ENCODE data around the gene UBE2E1. TPM values are rescaled to one million over a fixed set of nuclear protein-coding genes. Genes with fewer than 3 reads are reported as not detected.

Gene UBE2E1
- total RNA-seq, 2 donors from 2014 or later, result 76.2 to 78.4 TPM

GRCh38 chr3:23804441-23805209 lies 1.1 kb upstream of the UBE2E1 start:
- H3K27ac Mint-ChIP-seq, result peak overlapping the region; percentile 90
- H3K9me3 Mint-ChIP-seq, result no peaks in the 10 kb centered on the region
- no peak for DNase-seq
- peaks cover 10% of the 10 kb centered on the region in 2 donors for H3K36me3 Mint-ChIP-seq (ENCODE audit: insufficient read depth in 2 of 2)
- H3K4me3 Mint-ChIP-seq, result peak overlapping the region; percentile 35 to 80
- peaks cover 18% of the 10 kb centered on the region for H3K27me3 Mint-ChIP-seq (ENCODE audit: low read depth)
- peaks cover 34% of the 10 kb centered on the region for H3K4me1 Mint-ChIP-seq (ENCODE audit: low read depth)
- ATAC-seq (replicated peaks in 1 of 2), result no peak

DNA sequence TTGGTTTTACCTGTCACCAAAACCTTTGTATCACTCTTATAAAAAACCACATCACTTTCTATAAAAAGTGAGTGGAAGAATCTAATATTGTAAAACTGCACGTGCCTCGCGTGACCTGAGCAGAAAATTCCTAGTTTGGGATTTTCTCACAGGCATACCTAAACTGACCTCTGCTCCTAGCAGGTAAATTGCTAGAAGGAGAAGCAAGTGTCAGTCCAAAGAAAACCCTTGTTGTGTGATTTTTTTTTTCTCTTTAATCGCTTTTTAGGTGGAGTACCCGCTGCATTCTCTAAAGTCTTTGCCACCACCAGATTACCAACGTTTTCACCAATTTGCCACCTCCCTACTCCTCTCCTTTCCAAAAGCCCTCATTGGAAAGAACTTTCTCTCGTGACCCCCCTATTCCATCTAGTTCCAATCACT lies 534 bp upstream of the UBE2E1 start:
- DNase-seq (no peak), ATAC-seq (replicated peaks in 1 of 2) (no peak)
- Mint-ChIP-seq H3K9me3 (no peaks in the 10 kb centered on the region), H3K36me3 (ENCODE audit: insufficient read depth in 2 of 2) (peaks cover 12 to 13% of the 10 kb centered on the region in 2 donors), H3K27me3 (ENCODE audit: low read depth) (peaks cover 16% of the 10 kb centered on the region), H3K4me1 (ENCODE audit: low read depth) (peaks cover 40% of the 10 kb centered on the region), H3K27ac (peak overlapping the region; percentile 90), H3K4me3 (peak overlapping the region; percentile 80 to 92)

DNA sequence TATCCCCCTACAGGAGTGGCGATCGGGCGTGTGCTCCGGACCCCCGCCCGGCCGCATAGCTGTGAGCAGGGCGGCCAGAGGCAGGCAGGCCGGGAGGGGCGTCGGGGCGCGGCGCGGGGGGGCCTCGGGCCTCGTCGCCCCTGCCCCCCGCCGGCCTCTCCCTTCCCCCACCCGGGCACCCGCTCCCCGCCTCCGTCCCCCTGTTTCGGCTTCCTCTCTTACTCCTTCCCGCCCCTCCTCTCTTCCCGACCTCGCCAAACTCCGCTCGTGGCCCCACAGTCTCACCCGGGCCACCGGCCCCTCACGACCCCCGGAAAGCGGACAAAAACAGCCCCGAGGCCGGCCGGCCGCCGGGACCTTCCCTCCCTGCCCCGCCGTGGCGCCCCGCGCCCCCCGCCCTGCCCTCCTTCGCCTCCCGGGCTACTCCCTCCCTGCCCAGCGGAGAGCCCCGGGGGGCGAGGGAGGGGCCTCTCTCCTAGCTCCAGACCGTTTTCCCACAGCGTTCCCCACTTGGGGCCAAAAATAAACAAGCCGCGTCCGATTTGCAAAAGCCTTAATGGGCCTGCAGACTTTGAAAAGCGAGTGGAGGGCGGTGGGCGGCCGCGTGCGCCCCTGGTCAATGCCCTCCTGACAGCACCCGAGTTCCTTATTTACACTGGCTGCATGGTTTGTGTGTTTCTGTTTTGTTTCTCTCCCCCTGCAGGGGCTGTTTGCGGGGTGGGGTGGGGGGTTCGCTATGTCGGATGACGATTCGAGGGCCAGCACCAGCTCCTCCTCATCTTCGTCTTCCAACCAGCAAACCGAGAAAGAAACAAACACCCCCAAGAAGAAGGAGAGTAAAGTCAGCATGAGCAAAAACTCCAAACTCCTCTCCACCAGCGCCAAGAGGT lies 1.0 kb downstream of the UBE2E1 start:
- ATAC-seq (replicated peaks in 1 of 2) (peak; percentile 8 to 17), DNase-seq (peak in 1 of 2 donors; percentile 16)
- H3K27ac Mint-ChIP-seq, result peak overlapping the region; percentile 97

GRCh38 chr3:23807424-23808015 lies 1.8 kb downstream of the UBE2E1 start:
- no peak for DNase-seq
- ATAC-seq (replicated peaks in 1 of 2), result no peak
- Mint-ChIP-seq H3K4me1 (ENCODE audit: low read depth) (peaks cover 54% of the 10 kb centered on the region), H3K4me3 (peak overlapping the region; percentile 96 to 97), H3K27me3 (ENCODE audit: low read depth) (peaks cover 16% of the 10 kb centered on the region), H3K36me3 (ENCODE audit: insufficient read depth in 2 of 2) (peaks cover 16 to 21% of the 10 kb centered on the region in 2 donors), H3K27ac (peak overlapping the region; percentile 97), H3K9me3 (no peaks in the 10 kb centered on the region)

More for the DNA sequence above, 1.0 kb downstream of the UBE2E1 start:
- peak overlapping the region; percentile 96 to 97 for H3K4me3 Mint-ChIP-seq
- peaks cover 16% of the 10 kb centered on the region in 2 donors for H3K36me3 Mint-ChIP-seq (ENCODE audit: insufficient read depth in 2 of 2)
- peaks cover 16% of the 10 kb centered on the region for H3K27me3 Mint-ChIP-seq (ENCODE audit: low read depth)
- H3K4me1 Mint-ChIP-seq (ENCODE audit: low read depth), result peaks cover 47% of the 10 kb centered on the region
- H3K9me3 Mint-ChIP-seq, result no peaks in the 10 kb centered on the region

DNA sequence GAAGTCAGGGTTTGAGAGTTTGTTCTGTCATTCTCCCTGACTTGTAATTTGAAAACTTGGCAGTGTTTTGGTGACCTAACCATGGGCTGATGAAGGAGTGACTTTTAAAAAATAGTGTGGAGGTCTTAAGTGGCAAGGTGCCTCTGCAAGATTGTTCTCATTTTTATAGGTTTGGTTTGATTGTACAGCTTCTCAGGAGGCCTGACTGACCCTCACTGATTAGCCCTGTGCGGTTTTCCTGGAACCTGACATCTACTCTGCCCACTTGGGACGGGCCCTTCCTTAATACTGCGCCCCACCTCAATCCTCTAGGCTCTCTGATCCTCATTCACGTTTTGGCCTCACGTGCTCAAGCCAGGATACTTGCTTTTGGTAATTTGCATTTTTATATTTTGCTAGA lies 2.8 kb downstream of the UBE2E1 start:
- Mint-ChIP-seq H3K9me3 (no peaks in the 10 kb centered on the region), H3K27me3 (ENCODE audit: low read depth) (peaks cover 16% of the 10 kb centered on the region), H3K4me1 (ENCODE audit: low read depth) (peaks cover 59% of the 10 kb centered on the region), H3K27ac (peak overlapping the region; percentile 95), H3K36me3 (ENCODE audit: insufficient read depth in 2 of 2) (peaks cover 16 to 22% of the 10 kb centered on the region in 2 donors), H3K4me3 (peak overlapping the region; percentile 97 to 98)
- DNase-seq (no peak), ATAC-seq (replicated peaks in 1 of 2) (no peak)

- Mint-ChIP-seq H3K4me3 (peak overlapping the region; percentile 97 to 98), H3K27ac (peak overlapping the region; percentile 95), H3K9me3 (no peaks in the 10 kb centered on the region), H3K4me1 (ENCODE audit: low read depth) (peaks cover 65% of the 10 kb centered on the region), H3K27me3 (ENCODE audit: low read depth) (peaks cover 12% of the 10 kb centered on the region), H3K36me3 (ENCODE audit: insufficient read depth in 2 of 2) (peaks cover 16 to 22% of the 10 kb centered on the region in 2 donors)
- ATAC-seq (replicated peaks in 1 of 2), result peak in 1 of 2 donors; percentile 18
- peak in 1 of 2 donors; percentile 16 for DNase-seq
Measured at GRCh38 chr3:23809294-23809693, 3.5 kb downstream of the UBE2E1 start.

GRCh38 chr3:23809840-23810342 lies 4.1 kb downstream of the UBE2E1 start:
- ATAC-seq (replicated peaks in 1 of 2) (no peak), DNase-seq (no peak)
- H3K36me3 Mint-ChIP-seq (ENCODE audit: insufficient read depth in 2 of 2), result peaks cover 16 to 22% of the 10 kb centered on the region in 2 donors
- peaks cover 7% of the 10 kb centered on the region for H3K27me3 Mint-ChIP-seq (ENCODE audit: low read depth)
- H3K4me1 Mint-ChIP-seq (ENCODE audit: low read depth), result peaks cover 70% of the 10 kb centered on the region
- H3K9me3 Mint-ChIP-seq, result no peaks in the 10 kb centered on the region
- H3K4me3 Mint-ChIP-seq, result peak overlapping the region; percentile 97 to 98
- H3K27ac Mint-ChIP-seq, result peak overlapping the region; percentile 95

DNA sequence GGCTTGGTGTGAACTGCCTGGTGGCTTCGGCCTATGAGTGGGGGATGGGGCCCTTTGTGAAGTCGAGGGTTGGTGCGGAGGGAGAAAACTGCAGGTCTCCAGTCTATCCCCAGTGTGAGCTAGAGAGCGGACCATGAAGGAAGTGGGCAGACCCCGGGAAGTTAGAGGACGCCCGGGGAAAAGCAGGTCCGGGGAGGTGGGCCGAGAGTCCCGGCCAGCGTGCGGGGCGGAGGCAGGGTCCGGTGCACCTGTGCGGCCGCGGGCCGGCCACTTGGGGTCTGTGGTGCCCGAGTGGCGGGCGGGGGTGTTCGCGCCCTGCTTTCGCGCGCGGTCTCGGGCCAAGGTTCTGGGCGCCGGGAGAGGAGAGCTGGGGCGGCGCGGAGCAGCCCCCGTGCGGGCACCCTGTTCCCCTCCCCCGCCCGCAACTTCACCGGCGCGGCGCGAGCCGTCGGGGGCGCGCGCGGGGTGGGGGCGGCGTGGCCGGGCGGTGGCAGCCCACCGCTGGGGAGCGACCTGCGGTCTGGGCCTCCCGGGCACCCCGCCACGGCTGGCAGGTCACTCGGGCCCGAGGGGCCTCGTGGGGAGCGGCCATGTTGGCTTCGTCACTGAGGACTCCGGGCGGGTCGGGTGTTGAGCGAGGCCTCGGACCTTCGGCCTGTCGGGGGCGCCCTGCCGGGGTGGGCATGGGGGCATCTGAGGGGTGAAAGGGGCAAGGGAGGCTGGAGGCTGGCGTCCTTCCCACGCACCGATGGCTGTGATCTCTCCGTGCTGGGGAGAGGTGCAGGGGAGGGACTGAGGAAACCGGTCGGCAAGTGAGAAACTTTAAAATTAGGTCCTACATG lies 4.8 kb downstream of the UBE2E1 start:
- Mint-ChIP-seq H3K27ac (peak overlapping the region; percentile 95), H3K36me3 (ENCODE audit: insufficient read depth in 2 of 2) (peaks cover 16 to 20% of the 10 kb centered on the region in 2 donors), H3K27me3 (ENCODE audit: low read depth) (peaks cover under 1% of the 10 kb centered on the region), H3K4me1 (ENCODE audit: low read depth) (peaks cover 72% of the 10 kb centered on the region), H3K4me3 (peak overlapping the region; percentile 97 to 98), H3K9me3 (no peaks in the 10 kb centered on the region)
- ATAC-seq (replicated peaks in 1 of 2), result peak; percentile 43 to 53
- DNase-seq, result peak; percentile 53 to 65

GRCh38 chr3:23811185-23811527 lies 5.4 kb downstream of the UBE2E1 start:
- Mint-ChIP-seq H3K36me3 (ENCODE audit: insufficient read depth in 2 of 2) (peaks cover 15 to 19% of the 10 kb centered on the region in 2 donors), H3K9me3 (no peaks in the 10 kb centered on the region), H3K27ac (peak overlapping the region; percentile 94), H3K4me1 (ENCODE audit: low read depth) (peaks cover 73% of the 10 kb centered on the region), H3K27me3 (ENCODE audit: low read depth) (no peaks in the 10 kb centered on the region), H3K4me3 (peak overlapping the region; percentile 92 to 94)
- ATAC-seq (replicated peaks in 1 of 2) (no peak), DNase-seq (no peak)

DNA sequence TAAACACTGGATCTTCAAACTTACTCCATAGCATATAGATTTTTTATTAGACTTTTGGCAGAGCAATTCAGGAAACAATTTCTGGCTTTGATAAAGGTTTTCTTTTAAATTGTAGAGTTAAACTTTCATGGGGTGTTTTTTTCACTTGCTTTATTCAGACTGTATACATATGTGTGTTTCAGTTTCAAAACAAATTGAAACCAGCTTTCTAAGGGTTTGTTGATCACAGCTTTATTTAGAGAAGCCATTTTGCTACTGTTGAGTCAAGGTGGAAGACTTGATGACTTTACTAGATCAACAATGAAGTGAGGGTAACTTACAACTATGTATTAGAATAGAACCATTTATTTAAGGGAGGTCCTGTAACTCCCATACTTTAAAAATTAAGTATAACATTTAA lies 6.2 kb downstream of the UBE2E1 start:
- ATAC-seq (replicated peaks in 1 of 2), result peak; percentile 53 to 62

DNA sequence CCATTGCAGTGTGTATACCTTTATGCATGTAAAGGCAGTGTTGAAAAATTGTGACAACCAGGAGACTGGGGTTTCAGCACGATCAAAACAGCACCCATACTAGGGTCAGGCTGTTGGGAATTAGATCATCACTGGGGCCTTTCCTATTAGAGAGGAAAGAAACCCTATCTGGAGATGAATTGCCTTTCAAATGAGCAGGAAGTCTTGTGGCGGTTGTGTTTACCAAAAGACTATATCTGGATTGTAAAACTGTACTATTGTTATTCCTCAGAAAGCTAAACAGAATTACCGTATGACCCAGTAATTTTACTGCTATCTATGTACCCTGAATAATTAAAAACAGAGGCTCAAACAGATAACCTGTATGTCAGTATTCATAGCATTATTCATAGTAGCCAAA lies 10.1 kb downstream of the UBE2E1 start:
- no peak overlapping the region for H3K27ac Mint-ChIP-seq
- ATAC-seq (replicated peaks in 1 of 2), result peak; percentile 44 to 58

More for the DNA sequence above, 6.2 kb downstream of the UBE2E1 start:
- Mint-ChIP-seq H3K4me3 (peak overlapping the region; percentile 92 to 94), H3K36me3 (ENCODE audit: insufficient read depth in 2 of 2) (peaks cover 14 to 17% of the 10 kb centered on the region in 2 donors), H3K4me1 (ENCODE audit: low read depth) (peaks cover 72% of the 10 kb centered on the region), H3K27ac (peak overlapping the region; percentile 94), H3K9me3 (no peaks in the 10 kb centered on the region), H3K27me3 (ENCODE audit: low read depth) (no peaks in the 10 kb centered on the region)
- no peak for DNase-seq

GRCh38 chr3:23816721-23817120 lies 11.0 kb downstream of the UBE2E1 start:
- H3K4me1 Mint-ChIP-seq (ENCODE audit: low read depth), result peaks cover 65% of the 10 kb centered on the region
- H3K27ac Mint-ChIP-seq, result no peak overlapping the region
- no peak for ATAC-seq (replicated peaks in 1 of 2)
- no peak overlapping the region for H3K4me3 Mint-ChIP-seq
- H3K27me3 Mint-ChIP-seq (ENCODE audit: low read depth), result no peaks in the 10 kb centered on the region
- H3K9me3 Mint-ChIP-seq, result no peaks in the 10 kb centered on the region
- H3K36me3 Mint-ChIP-seq (ENCODE audit: insufficient read depth in 2 of 2), result peaks cover 2 to 6% of the 10 kb centered on the region in 2 donors
- DNase-seq, result no peak

More for the DNA sequence above, 10.1 kb downstream of the UBE2E1 start:
- H3K27me3 Mint-ChIP-seq (ENCODE audit: low read depth), result no peaks in the 10 kb centered on the region
- H3K4me1 Mint-ChIP-seq (ENCODE audit: low read depth), result peaks cover 62% of the 10 kb centered on the region
- H3K9me3 Mint-ChIP-seq, result no peaks in the 10 kb centered on the region
- DNase-seq, result no peak
- peaks cover 5 to 8% of the 10 kb centered on the region in 2 donors for H3K36me3 Mint-ChIP-seq (ENCODE audit: insufficient read depth in 2 of 2)
- no peak overlapping the region for H3K4me3 Mint-ChIP-seq

Data from activated T-cell treated with anti-CD3 and anti-CD28 coated beads, Interleukin-2, amount 50 U/mL, for 72 hours (primary cell).